Neuron (in vitro differentiated cells): ENCODE results near the gene CYP3A7.
"Not testable (repeated sequence)": the region's sequence is repeated elsewhere in the genome, so short reads cannot be mapped to it uniquely, and the experiment has no call there.

Experiments used
- H2AFZ ChIP-seq: one replicate; pipeline ENCODE4 v1.6.1; 2013; ENCODE audit warnings: low read depth, mild to moderate bottlenecking, inconsistent platforms, low read length, moderate library complexity
- H3K27me3 ChIP-seq: one replicate; pipeline ENCODE4 v1.6.1; 2013; ENCODE audit warnings: low read length; ENCODE audit not compliant: insufficient read depth
- H3K36me3 ChIP-seq: one replicate; pipeline ENCODE4 v1.6.1; 2013; ENCODE audit warnings: low read length; ENCODE audit not compliant: insufficient read depth
- H3K4me1 ChIP-seq: one replicate; pipeline ENCODE4 v1.6.1; 2013; ENCODE audit warnings: low read length; ENCODE audit not compliant: insufficient read depth
- H3K4me3 ChIP-seq: 2 replicates; pipeline ENCODE4 v1.5.1; 2013; ENCODE audit warnings: mild to moderate bottlenecking, low read length, moderate library complexity
- H3K9me3 ChIP-seq: one replicate; pipeline ENCODE4 v1.6.1; 2013; ENCODE audit warnings: low read length

CYP3A7 gene

DNA sequence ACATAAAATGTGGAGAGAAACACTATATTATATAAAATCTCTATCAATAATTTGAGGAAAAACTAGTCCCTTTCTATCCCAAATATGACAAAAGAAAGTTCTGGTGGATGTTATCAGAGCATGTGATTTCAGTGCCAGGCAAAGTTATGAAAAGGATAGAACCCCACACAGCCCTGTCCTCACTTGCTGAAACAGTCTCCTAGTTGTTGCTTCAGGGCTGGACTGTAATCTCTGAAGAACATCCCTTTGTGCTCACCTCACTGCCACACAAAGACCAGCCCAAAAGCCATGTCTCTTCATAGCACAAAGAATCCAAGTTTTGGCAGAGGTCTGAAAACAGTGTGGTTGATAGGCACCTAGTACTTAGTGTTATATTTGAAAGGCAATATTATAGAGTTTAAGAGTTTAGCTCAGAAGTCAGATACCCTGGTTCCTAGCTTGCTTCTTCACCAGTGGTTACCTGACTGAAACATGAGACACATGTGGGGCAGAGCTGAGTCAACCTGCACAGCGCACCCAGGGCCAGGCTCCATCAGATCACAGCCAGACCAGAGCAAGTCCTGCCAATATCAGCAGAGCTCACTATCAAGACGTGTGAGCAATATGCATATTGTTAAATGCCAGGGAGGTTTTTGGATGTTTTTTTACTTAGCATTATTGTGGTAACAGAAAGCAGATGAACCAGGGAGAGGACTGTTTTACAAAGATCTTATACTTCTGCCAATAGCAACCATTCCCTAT lies 25.0 kb downstream of the CYP3A7 start:
- no peaks in the 10 kb centered on the region for H3K4me1 ChIP-seq
- H3K9me3 ChIP-seq, result no peaks in the 10 kb centered on the region
- H3K36me3 ChIP-seq, result no peaks in the 10 kb centered on the region
- no peak overlapping the region for H2AFZ ChIP-seq
- no peak overlapping the region for H3K4me3 ChIP-seq
- no peaks in the 10 kb centered on the region for H3K27me3 ChIP-seq

DNA sequence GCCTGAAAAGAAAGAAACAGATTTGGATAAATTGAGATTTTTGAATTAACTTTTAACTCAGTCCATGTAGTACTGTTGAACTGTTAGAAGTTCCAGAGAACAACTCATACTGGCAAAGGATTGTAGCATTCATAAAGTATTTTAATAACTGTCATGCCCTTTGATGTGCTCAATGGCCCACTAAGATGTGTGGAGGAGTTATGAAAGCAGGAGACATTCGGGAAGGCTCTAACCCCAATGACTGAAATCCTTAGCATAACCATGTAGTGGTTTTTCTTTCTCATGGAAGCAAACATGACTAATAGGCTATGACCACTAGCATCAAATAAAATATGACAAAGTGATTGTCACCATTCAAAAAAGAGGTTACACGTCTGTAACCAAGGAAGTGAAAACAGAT lies 25.7 kb downstream of the CYP3A7 start:
- Histone ChIP-seq H3K9me3 (no peaks in the 10 kb centered on the region), H3K36me3 (no peaks in the 10 kb centered on the region), H3K27me3 (no peaks in the 10 kb centered on the region), H2AFZ (no peak overlapping the region), H3K4me1 (no peaks in the 10 kb centered on the region), H3K4me3 (no peak overlapping the region)

DNA sequence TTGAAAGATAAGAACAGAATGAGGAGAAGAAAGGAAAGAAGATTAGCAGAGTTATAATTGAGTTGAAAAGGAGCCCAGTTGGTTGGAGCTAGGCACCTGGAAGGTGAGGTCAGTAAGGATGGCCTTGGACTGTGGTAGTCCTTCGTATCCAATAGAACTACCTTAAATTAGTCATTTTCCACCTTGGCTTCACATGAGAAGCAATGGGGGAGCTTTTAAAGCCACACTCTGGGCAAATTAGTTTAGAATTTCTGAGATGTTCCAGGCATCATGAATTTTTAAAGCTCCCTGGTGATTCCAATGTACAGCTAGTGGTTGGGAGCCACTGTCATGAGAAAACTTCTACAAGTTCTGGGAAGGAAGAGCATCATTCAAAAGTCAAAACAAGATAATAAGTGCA lies 27.9 kb downstream of the CYP3A7 start:
- no peak overlapping the region for H2AFZ ChIP-seq
- H3K9me3 ChIP-seq, result no peaks in the 10 kb centered on the region
- H3K4me3 ChIP-seq, result no peak overlapping the region
- no peaks in the 10 kb centered on the region for H3K27me3 ChIP-seq
- no peaks in the 10 kb centered on the region for H3K4me1 ChIP-seq
- H3K36me3 ChIP-seq, result no peaks in the 10 kb centered on the region

DNA sequence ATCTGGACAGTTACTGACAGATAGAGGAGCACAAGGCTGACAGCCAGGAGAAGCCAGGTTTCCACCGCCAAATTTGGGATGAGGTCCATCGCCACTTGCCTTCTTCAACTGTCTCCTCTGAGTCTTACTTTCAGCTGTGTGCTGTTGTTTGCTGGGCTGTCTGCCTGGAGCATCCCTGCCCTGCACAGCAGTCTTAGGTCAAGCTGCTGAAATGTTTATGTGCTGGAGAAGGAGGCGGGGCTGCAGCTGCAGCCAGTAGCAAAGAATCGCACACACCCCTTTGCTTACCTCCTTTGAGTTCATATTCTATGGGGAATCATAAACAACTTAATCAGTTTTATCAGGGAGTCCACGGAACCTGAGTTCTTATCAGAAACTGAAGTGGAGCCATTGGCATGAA lies 35.0 kb downstream of the CYP3A7 start:
- Histone ChIP-seq H3K36me3 (no peaks in the 10 kb centered on the region), H3K9me3 (no peaks in the 10 kb centered on the region), H3K27me3 (peaks cover 2% of the 10 kb centered on the region), H2AFZ (no peak overlapping the region), H3K4me1 (no peaks in the 10 kb centered on the region), H3K4me3 (no peak overlapping the region)

DNA sequence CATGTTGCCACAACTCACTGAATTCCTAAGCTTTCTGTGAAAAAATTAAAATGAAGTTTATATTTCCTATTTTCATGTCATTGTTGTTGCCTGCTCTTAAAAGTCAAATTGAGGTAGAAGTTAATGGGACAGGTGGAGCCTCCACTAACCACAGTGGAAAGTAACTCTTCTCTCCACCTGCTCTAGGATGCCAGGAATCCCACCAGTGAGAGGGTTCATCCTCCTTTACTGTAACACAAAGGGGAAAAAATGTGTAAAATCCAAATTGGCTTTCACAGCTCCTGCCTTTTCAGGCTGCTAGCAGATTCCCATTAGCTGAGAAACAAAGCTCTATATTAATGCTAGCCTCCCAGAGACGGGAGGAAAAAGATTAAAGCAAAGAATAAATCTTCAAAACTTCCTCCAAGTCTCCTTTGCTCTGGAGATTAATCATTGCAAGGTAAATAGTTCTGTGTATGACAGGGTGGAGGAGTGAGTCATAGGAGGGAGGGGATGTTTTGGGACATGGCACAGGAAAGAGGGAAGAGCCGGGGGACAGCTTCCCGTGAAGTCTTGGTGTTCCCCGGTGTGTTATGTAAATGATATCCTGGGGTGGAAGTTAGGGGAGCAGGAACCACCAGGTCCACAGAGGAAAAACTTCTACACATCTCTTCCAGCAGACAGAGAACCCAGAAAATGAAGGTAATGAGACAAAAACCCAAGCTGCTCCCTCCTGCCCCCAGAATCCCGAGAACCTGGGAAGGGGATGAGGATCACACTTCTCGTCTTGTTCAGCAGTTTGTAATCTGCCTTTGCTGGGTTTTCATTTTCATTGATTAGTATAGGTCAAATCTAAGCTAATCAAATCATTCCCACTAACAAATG lies 35.9 kb downstream of the CYP3A7 start:
- H3K4me1 ChIP-seq, H3K36me3 ChIP-seq, H3K9me3 ChIP-seq, H3K27me3 ChIP-seq, H3K4me3 ChIP-seq, H2AFZ ChIP-seq: not testable (repeated sequence)

DNA sequence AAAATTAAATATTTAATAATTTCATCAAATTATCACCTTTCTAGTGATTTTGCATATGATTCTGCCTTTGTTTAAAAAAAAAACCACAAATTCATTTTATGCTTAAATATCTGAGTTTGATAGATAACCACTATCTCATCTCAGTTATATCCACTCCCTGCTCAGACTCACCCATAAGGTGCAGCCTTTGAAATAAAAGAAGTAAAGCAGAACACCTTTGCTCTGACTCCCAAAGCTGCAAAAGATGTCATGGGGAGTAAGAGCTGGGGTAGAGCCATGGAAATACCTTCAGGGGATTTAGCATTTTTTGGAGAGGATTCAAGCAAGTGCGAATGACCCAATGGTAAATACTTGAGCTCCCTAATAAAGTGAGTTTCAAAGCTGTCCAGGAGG lies 40.1 kb downstream of the CYP3A7 start:
- Histone ChIP-seq H2AFZ (no peak overlapping the region), H3K4me1 (peaks cover 9% of the 10 kb centered on the region), H3K27me3 (peaks cover 2% of the 10 kb centered on the region), H3K4me3 (no peak overlapping the region), H3K9me3 (no peaks in the 10 kb centered on the region), H3K36me3 (no peaks in the 10 kb centered on the region)

DNA sequence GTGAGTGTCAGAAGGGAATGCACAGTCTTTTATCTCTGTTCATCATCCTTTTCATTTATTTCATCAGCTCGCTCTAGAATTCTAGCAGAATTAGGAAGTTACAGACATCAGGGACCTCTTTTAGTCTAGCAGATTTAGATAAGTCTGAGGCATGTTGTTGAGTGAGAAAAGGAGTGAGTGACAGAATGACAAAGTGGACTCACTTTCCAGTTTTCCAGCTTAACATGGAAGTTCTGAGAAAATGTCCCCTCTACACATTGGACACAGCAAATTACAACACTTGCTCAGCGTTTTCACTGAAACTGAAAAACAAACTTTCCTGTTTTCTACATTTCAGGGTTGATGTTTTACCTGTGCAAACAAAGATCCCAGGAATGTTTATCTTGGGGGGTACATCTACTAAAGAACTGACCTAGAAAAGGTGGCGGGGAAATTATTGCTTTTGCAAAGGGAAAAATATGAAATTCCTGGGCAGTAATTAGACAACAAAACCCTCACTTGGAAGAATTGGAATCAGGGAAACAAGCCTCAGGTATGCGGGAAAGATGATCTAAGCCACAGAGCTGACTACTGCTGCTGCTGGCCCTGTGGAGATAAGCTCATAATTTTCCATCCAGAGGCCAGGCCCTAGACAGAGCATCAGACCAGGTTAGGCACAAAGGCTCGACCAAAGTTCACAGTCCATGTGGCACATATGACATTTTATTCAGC lies 40.6 kb downstream of the CYP3A7 start:
- H3K4me1 ChIP-seq, result peaks cover 9% of the 10 kb centered on the region
- no peaks in the 10 kb centered on the region for H3K36me3 ChIP-seq
- no peak overlapping the region for H3K4me3 ChIP-seq
- H3K9me3 ChIP-seq, result no peaks in the 10 kb centered on the region
- no peak overlapping the region for H2AFZ ChIP-seq
- peaks cover 2% of the 10 kb centered on the region for H3K27me3 ChIP-seq

DNA sequence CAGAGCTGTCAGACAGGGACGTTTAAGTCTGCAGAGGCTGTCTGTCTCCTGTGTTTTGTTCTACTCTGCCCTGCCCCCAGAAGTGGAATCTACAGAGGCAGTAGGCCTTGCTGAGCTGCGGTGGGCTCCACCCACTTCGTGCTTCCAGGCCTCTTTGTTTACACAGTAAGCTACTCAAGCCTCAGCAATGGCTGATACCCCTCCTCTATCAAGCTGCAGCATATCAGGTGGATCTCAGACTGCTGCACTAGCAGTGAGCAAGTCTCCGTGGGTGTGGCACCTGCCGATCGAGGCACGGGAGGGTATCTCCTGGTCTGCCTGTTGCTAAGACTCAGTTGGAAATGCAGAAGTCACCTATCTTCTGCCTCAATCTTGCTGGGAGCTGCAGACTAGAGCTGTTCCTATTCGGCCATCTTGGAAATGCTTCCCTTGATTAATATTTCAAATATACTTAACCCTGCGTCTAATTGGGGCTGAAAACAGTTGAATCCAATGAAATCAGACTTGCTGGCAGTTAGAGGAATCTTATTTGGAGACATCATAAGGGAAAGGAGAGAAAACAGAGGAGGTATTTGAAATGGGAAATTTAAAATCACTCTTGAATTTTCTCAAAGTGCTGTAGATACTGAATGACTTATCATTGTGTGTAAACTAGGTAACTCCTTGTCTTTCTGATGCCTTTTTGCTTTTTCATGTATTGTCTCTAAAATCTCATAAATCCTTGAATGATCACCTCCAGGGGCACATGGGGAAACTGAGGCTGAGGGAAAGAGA lies 41.4 kb downstream of the CYP3A7 start:
- H3K4me3 ChIP-seq, result no peak overlapping the region
- no peaks in the 10 kb centered on the region for H3K9me3 ChIP-seq
- peaks cover 2% of the 10 kb centered on the region for H3K27me3 ChIP-seq
- no peaks in the 10 kb centered on the region for H3K36me3 ChIP-seq
- H2AFZ ChIP-seq, result peak overlapping the region; percentile 86
- peaks cover 9% of the 10 kb centered on the region for H3K4me1 ChIP-seq

DNA sequence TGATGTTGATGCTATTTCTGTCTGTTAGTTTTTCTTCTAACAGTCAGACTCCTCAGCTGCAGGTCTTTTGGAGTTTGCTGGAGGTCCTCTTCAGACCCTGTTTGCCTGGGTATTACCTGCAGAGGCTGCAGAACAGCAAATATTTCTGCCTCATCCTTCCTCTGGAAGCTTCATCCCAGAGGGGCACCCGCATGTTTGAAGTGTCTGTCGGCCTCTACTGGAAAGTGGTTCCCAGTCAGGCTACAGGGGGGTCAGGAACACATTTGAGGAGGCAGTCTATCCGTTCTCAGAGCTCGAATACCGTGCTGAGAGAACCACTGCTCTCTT lies 41.9 kb downstream of the CYP3A7 start:
- Histone ChIP-seq H3K4me1 (peaks cover 9% of the 10 kb centered on the region), H3K27me3 (peaks cover 2% of the 10 kb centered on the region), H3K9me3 (no peaks in the 10 kb centered on the region), H3K36me3 (no peaks in the 10 kb centered on the region), H3K4me3 (no peak overlapping the region), H2AFZ (peak overlapping the region; percentile 86)

DNA sequence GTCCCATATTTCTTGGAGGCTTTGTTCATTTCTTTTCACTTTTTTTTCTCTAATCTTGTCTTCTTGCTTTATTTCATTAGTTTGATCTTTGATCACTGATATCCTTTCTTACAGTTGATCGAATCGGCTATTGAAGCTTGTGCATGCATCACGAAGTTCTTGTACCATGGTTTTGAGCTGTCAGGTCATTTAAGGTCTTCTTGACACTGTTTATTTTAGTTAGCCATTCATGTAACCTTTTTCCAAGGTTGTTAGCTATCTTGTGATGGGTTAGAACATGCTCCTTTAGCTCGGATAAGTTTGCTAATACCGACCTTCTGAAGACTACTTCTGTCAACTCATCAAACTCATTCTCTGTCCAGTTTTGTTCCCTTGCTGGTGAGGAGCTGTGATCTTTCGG lies 42.4 kb downstream of the CYP3A7 start:
- not testable (repeated sequence) for H3K36me3 ChIP-seq, H3K4me1 ChIP-seq

DNA sequence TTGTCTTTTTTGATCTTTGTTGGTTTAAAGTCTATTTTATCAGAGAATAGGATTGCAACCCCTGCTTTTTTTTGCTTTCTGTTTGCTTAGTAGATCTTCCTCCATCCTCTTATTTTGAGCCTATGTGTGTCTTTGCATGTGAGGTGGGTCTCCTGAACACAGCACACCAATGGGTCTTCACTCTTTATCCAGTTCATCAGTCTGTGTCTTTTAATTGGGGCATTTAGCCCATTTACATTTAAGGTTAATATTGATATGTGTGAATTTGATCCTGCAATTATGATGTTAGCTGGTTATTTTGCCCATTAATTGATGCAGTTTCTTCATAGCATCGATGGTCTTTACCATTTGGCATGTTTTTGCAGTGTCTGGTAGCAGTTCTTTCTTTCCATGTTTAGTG lies 43.3 kb downstream of the CYP3A7 start:
- not testable (repeated sequence) for H3K4me1 ChIP-seq, H3K27me3 ChIP-seq, H3K4me3 ChIP-seq, H2AFZ ChIP-seq, H3K36me3 ChIP-seq, H3K9me3 ChIP-seq

More for the DNA sequence above, 42.4 kb downstream of the CYP3A7 start:
- H3K4me3 ChIP-seq, H3K9me3 ChIP-seq, H3K27me3 ChIP-seq: not testable (repeated sequence)
- H2AFZ ChIP-seq, result peak overlapping the region; percentile 86

DNA sequence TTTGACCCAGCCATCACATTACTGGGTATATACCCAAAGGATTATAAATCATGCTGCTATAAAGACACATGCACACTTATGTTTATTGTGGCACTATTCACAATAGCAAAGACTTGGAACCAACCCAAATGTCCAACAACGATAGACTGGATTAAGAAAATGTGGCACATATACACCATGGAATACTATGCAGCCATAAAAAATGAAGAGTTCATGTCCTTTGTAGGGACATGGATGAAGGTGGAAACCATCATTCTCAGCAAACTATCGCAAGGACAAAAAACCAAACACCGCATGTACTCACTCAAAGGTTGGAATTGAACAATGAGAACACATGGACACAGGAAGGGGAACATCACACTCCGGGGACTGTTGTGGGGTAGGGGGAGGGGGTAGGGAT lies 44.1 kb downstream of the CYP3A7 start:
- not testable (repeated sequence) for H3K27me3 ChIP-seq, H3K36me3 ChIP-seq, H3K9me3 ChIP-seq

More for the DNA sequence above, 44.1 kb downstream of the CYP3A7 start:
- not testable (repeated sequence) for H3K4me3 ChIP-seq, H2AFZ ChIP-seq, H3K4me1 ChIP-seq
